ENCODE measurements around the gene ADAM12.

Gene ADAM12

DNA sequence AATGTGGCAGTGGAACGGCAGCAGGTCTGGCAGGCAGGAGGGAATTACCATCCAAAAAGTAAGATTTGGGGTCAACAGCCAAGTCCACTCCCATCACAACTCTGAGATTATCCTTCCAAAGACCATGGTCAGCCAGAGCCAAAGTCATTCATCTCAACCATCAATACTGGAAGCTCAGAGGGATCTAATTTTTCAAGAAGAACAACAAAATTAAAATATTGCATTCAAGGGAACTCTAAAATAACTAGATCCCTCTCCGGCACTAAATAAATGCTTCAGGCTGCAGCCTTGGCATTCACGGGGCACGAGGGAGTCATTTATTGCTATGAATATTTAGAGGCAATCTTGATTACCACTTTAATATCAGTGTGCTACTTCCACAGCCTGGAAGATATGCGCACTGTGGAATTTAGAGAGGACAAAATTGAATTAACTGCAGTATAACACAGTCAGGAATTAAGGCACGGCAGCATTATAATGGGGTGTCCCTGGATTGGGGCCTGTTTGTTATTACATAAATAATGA lies 102.0 kb downstream of the ADAM12 start:
- no peak overlapping the region for H3K4me3 ChIP-seq (ENCODE audit: low read depth, low read length)
- TF ChIP-seq, protein P1, sequence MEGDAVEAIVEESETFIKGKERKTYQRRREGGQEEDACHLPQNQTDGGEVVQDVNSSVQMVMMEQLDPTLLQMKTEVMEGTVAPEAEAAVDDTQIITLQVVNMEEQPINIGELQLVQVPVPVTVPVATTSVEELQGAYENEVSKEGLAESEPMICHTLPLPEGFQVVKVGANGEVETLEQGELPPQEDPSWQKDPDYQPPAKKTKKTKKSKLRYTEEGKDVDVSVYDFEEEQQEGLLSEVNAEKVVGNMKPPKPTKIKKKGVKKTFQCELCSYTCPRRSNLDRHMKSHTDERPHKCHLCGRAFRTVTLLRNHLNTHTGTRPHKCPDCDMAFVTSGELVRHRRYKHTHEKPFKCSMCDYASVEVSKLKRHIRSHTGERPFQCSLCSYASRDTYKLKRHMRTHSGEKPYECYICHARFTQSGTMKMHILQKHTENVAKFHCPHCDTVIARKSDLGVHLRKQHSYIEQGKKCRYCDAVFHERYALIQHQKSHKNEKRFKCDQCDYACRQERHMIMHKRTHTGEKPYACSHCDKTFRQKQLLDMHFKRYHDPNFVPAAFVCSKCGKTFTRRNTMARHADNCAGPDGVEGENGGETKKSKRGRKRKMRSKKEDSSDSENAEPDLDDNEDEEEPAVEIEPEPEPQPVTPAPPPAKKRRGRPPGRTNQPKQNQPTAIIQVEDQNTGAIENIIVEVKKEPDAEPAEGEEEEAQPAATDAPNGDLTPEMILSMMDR (IDR thresholded peaks at IDR 0.05; ENCODE audit: borderline replicate concordance, insufficient read depth, low read depth, low read length): no peak

DNA sequence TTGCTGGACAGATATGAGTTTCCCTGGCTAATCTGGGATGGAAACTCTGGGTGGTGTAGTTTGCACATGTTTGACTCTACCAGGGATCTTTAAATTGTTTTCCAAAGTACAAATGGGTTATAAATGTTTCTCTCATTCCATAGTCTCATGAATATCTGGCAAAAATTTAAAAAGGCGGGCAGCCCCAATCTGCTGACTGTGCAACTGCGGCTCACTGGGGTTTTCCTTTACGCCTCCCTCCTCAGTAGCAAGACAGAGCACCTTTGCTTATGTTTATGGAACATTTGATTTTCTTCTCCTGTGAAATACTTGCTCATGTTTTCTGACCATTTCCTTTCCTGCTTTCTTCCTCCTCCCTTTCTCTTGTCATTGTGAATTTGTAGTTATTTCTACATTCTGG lies 105.0 kb downstream of the ADAM12 start:
- TF ChIP-seq, protein P1 (IDR thresholded peaks at IDR 0.05; ENCODE audit: borderline replicate concordance, insufficient read depth, low read depth, low read length): no peak
- H3K4me3 ChIP-seq (ENCODE audit: low read depth, low read length): no peak overlapping the region

DNA sequence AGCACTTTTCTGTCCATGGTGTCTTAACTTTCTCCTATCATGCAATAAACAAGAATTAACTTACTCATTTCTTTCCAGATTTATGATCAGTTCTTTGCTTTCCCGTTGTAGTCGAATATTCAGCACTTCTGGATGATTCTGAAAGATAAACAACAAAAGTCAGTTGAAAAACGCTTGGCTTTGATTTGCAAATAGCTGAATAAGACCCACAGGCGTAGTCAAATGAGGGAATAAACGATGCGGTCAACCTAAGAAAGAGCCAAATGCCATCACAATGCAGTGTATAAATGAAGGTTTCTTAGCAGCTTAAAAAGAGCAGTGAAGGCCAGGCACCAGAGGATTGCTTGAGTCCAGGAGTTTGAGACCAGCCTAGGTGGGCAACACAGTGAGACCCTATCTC lies 109.4 kb downstream of the ADAM12 start:
- H3K4me3 ChIP-seq (ENCODE audit: low read depth, low read length): no peak overlapping the region
- TF ChIP-seq, protein P1 (IDR thresholded peaks at IDR 0.05; ENCODE audit: borderline replicate concordance, insufficient read depth, low read depth, low read length): no peak

DNA sequence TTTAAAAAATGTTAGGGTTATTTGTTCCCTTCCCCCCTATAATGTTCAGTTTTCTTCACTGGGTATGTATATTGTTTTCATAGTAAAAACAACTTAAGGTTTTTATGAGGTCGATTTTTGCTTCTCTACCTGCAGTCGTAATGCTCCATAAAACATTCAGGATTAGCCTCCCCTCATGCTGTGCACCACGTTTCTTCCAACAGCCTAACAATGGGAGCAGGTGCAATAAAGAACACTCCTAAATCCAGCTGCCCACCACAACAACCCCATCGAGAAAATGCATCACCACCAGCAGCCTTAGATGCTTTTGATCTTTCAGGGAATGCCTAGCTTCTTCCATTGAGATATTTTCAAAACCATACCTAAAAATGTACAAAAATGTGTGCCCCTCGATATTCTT lies 111.1 kb downstream of the ADAM12 start:
- TF ChIP-seq, protein P1 (IDR thresholded peaks at IDR 0.05; ENCODE audit: borderline replicate concordance, insufficient read depth, low read depth, low read length): no peak
- no peak overlapping the region for H3K4me3 ChIP-seq (ENCODE audit: low read depth, low read length)

DNA sequence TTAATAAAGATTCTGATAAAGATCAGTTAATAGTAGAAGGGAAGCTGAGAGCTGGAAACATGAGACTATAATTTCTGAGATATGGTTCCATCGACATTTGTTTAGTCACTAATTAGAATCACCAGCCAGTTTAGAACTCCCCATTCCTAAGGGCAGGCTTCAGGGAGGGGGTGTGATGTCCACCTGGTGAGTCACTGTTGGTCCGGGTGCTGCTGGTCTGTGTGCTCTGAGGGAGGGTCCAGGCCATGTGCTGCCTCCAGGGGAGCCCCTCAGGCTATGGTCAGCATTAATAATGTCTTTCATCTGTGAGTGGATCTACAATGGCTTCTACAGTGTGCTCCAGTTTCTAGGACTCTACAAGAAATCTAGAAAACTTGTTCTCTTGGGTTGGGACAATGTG lies 115.8 kb downstream of the ADAM12 start:
- no peak overlapping the region for H3K4me3 ChIP-seq (ENCODE audit: low read depth, low read length)
- TF ChIP-seq, protein P1 (IDR thresholded peaks at IDR 0.05; ENCODE audit: borderline replicate concordance, insufficient read depth, low read depth, low read length): no peak

DNA sequence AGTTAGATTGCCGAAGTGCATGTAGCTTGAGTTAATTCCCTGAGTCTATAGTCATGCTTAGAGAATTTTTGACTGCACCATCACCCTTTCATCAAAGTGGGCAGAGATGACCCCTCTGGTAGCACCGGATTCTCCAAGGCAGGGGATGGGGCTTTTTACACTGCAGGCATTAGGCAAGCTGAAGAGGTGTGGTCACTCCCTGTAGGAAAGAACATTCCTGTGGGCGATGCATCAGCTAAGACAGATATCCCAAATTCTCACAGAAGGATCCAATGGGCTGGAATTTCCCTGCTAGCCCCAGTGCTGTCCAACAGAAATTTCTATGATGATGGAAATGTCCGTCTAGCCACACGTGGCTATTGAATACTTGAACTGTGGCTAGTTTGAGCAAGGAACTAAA lies 118.2 kb downstream of the ADAM12 start:
- TF ChIP-seq, protein P1 (IDR thresholded peaks at IDR 0.05; ENCODE audit: borderline replicate concordance, insufficient read depth, low read depth, low read length): no peak
- H3K4me3 ChIP-seq (ENCODE audit: low read depth, low read length): no peak overlapping the region

DNA sequence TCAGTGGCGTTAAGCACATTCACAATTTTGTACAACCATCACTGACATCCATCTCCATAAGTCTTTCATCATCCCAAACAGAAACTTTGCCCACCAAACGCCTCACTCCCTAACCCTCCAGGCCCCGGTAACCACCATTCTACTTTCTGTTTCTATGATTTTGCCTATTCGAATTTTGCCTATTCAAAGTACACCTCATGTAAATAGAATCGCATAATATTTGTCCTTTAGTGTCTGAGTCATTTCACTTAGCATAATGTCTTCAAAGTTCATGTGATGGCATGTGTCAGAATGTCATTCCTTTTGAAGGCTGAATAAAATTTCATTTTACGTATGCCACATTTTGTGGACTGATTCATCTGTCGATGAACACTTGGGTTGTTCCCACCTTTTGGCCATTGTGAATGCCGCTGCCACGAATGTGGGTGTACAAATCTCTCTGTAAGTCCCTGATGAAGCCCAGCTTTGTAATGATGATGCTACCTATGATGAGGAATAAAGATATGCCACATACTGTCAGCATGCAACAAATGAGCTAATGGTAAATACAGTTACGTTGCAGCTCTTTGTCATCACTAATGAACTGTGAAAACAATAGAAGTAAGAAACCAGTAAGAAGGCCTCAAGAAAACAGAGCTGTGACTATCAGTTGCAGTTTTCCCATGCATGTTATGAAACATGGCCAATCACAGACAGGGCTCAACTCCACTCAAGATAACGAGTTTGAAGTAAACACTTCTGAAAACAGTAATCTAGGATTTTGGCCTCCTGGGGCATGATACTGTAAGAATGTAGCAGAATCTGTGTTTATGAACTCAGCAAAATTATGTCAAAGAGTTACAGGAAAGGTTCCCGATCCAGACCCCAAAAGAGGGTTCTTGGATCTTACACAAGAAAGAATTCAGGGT lies 120.0 kb downstream of the ADAM12 start:
- no peak overlapping the region for H3K4me3 ChIP-seq (ENCODE audit: low read depth, low read length)
- TF ChIP-seq, protein P1 (IDR thresholded peaks at IDR 0.05; ENCODE audit: borderline replicate concordance, insufficient read depth, low read depth, low read length): no peak
